ENCODE results near the gene SH3BGRL2.

The SH3BGRL2 gene

DNA sequence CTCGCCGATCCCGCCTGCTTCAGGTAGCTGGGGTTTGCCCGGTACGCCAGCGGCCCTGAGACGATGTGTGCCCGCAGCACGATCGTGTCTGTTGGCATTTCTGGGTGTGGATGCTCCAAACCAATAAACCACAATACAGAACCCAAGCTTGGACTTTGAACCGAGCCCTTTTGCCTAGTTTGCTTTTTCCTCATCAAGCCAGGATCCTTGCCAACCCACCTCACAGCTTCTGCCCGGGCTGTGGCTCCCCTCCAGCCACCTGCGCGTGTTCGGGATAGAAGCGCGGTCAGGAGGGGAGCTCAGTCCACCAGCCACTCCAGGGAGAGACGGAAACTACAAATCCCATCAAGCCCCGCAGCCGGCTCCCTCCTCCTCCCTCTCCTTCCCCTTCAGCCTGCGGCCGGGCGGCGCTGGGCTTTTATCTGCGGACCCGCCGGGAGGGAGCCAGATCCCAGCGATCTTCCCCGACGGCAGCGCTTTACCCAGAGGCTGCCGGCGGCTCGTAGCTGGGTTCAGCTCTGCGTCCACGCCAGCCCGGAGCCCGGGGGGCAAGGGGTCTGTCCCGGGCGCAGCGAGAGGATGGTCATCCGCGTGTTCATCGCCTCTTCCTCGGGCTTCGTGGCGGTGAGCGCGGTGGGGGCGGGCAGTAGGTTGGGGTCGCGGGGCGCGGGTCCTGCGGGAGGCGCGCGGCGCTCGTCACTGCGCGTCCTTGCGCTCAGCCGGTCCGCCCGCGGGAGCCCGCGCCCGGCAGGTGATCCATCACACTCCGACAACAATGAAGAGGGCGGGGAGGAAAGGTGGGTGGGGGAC is at the start of gene SH3BGRL2:
TSS of gene SH3BGRL2 (plus strand) at position 447 of the 810 bp plus-strand sequence. CDS start at position 580, 133 bp downstream.
- Histone ChIP-seq H3K9ac (ENCODE audit: low read length in 2 of 2) (peak within 1 kb of the TSS; percentile 14 to 64), H3K27ac (ENCODE audit: low read length) (no peak within 1 kb of the TSS), H3K4me3 (ENCODE audit: low read length in 2 of 2) (peak within 1 kb of the TSS; percentile 74 to 77), H3K27me3 (ENCODE audit: control insufficient read depth in 1 of 2, insufficient read depth in 2 of 2, low read length in 2 of 2) (no peaks in the 10 kb centered on the region), H3K36me3 (ENCODE audit: control insufficient read depth in 2 of 2, insufficient read depth in 2 of 2, low read length in 2 of 2) (no peaks in the 10 kb centered on the region), H3K9me3 (ENCODE audit: control insufficient read depth in 2 of 2, low read length in 2 of 2) (no peaks in the 10 kb centered on the region), H3K4me1 (ENCODE audit: control insufficient read depth, insufficient read depth, low read length) (peaks cover 6% of the 10 kb centered on the region)

DNA sequence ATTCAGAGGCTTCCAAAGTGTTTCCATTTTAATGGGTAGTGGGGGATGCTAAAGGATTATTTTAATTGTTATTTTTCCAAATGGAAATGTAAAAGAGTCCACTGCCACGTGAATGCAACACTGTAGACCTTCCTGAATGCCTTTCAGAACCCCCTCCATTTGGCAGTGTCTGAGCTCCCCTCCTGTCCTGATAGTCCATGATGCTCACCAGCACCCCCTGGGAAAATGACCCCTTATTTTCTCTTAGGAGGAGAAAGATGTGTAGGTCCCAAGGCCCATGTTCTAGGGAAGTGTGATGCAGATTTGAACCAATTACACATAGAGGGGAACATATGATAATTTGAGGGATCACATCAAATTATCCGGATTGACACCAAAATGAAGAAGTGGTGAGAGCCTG is 46.8 kb upstream of the SH3BGRL2 start:
- H3K27ac ChIP-seq (ENCODE audit: low read length): no peak overlapping the region

DNA sequence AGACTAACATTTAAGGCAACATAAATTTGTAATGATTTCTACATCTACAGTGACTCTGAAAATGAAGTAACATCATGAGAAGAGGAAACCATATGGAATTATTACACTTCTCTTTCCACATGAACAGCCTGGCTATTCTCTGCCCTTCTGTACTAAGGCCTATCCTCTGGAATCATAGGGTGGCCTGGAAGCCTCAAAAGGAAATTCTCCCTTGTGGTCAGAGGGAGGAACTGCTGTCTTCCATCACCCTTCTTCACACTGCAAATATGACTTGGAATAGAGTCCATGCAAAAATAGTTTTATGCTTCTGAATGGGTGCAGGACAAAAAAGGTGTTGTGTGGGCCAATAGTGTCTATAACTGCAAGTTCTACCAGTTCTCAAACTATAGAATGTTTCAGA is 44.6 kb upstream of the SH3BGRL2 start:
- no peaks in the 10 kb centered on the region for H3K9me3 ChIP-seq (ENCODE audit: control insufficient read depth in 2 of 2, low read length in 2 of 2)
- H3K27ac ChIP-seq (ENCODE audit: low read length): no peak overlapping the region
- H3K4me1 ChIP-seq (ENCODE audit: control insufficient read depth, insufficient read depth, low read length): no peaks in the 10 kb centered on the region
- no peak overlapping the region for H3K4me3 ChIP-seq (ENCODE audit: low read length in 2 of 2)
- H3K36me3 ChIP-seq (ENCODE audit: control insufficient read depth in 2 of 2, insufficient read depth in 2 of 2, low read length in 2 of 2): no peaks in the 10 kb centered on the region
- H3K9ac ChIP-seq (ENCODE audit: low read length in 2 of 2): no peak overlapping the region
- no peaks in the 10 kb centered on the region for H3K27me3 ChIP-seq (ENCODE audit: control insufficient read depth in 1 of 2, insufficient read depth in 2 of 2, low read length in 2 of 2)

More for the DNA sequence above, 46.8 kb upstream of the SH3BGRL2 start:
- no peaks in the 10 kb centered on the region for H3K4me1 ChIP-seq (ENCODE audit: control insufficient read depth, insufficient read depth, low read length)
- no peaks in the 10 kb centered on the region for H3K9me3 ChIP-seq (ENCODE audit: control insufficient read depth in 2 of 2, low read length in 2 of 2)
- no peak overlapping the region for H3K9ac ChIP-seq (ENCODE audit: low read length in 2 of 2)
- no peak overlapping the region for H3K4me3 ChIP-seq (ENCODE audit: low read length in 2 of 2)
- no peaks in the 10 kb centered on the region for H3K36me3 ChIP-seq (ENCODE audit: control insufficient read depth in 2 of 2, insufficient read depth in 2 of 2, low read length in 2 of 2)
- H3K27me3 ChIP-seq (ENCODE audit: control insufficient read depth in 1 of 2, insufficient read depth in 2 of 2, low read length in 2 of 2): no peaks in the 10 kb centered on the region

DNA sequence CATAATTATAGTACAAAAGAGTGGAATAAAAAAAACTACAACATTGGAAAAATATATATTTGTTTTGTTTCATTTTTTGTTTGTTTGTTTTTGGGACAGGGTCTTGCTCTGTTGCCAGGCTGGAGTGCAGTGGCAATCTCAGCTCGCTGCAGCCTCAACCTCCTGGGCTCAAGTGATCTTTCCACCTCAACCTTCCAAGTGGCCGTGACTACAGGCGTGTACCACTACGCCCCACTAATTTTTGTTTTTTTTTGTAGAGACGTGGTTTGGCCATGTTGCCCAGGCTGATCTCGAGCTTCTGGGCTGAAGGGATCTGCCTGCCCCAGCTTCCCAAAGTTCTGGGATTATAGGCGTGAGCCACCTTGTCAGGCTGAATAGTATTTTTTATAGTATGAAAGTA is 41.4 kb upstream of the SH3BGRL2 start:
- Histone ChIP-seq H3K9ac (ENCODE audit: low read length in 2 of 2) (no peak overlapping the region), H3K27me3 (ENCODE audit: control insufficient read depth in 1 of 2, insufficient read depth in 2 of 2, low read length in 2 of 2) (no peaks in the 10 kb centered on the region), H3K4me3 (ENCODE audit: low read length in 2 of 2) (no peak overlapping the region), H3K36me3 (ENCODE audit: control insufficient read depth in 2 of 2, insufficient read depth in 2 of 2, low read length in 2 of 2) (no peaks in the 10 kb centered on the region), H3K27ac (ENCODE audit: low read length) (no peak overlapping the region), H3K4me1 (ENCODE audit: control insufficient read depth, insufficient read depth, low read length) (no peaks in the 10 kb centered on the region), H3K9me3 (ENCODE audit: control insufficient read depth in 2 of 2, low read length in 2 of 2) (no peaks in the 10 kb centered on the region)

DNA sequence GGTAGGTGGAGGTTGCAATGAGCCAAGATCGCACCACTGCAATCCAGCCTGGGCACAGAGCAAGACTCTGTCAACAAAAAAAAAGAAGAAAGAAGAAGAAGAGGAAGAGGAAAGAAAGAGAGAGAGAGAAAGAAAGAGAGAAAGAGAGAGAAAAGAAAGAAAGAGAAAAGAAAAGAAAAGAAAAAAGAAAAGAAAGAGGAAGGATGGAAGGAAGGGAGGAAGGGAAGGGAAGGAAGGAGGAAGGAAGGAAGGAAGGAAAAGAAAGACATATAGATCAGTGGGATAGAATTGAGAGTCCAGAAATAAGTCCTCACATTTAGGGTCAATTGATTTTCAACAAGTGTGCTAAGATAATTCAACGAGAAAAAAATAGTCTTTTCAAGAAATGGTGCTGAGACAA is 34.0 kb upstream of the SH3BGRL2 start:
- H3K27me3 ChIP-seq (ENCODE audit: control insufficient read depth in 1 of 2, insufficient read depth in 2 of 2, low read length in 2 of 2): no peaks in the 10 kb centered on the region
- H3K27ac ChIP-seq (ENCODE audit: low read length): no peak overlapping the region
- H3K9ac ChIP-seq (ENCODE audit: low read length in 2 of 2): no peak overlapping the region
- H3K36me3 ChIP-seq (ENCODE audit: control insufficient read depth in 2 of 2, insufficient read depth in 2 of 2, low read length in 2 of 2): no peaks in the 10 kb centered on the region
- no peaks in the 10 kb centered on the region for H3K9me3 ChIP-seq (ENCODE audit: control insufficient read depth in 2 of 2, low read length in 2 of 2)
- H3K4me1 ChIP-seq (ENCODE audit: control insufficient read depth, insufficient read depth, low read length): no peaks in the 10 kb centered on the region
- no peak overlapping the region for H3K4me3 ChIP-seq (ENCODE audit: low read length in 2 of 2)

DNA sequence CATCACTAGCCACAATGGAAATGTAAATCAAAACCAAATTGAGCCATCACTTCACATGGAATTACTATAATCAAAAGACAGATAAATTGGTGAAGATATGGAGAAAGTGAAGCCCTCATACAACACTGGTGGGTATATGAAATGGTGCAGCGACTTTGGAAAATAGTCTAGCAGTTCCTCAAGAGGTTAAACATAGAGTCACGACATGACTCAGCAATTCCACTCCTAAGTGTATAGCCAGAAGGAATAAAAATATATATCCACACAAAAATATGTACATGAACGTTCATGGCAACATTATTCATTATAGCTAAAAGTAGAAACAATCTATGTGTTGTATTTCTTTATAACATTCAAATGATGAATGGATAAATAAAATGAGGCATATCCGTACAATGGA is 33.1 kb upstream of the SH3BGRL2 start:
- Histone ChIP-seq H3K27me3 (ENCODE audit: control insufficient read depth in 1 of 2, insufficient read depth in 2 of 2, low read length in 2 of 2) (no peaks in the 10 kb centered on the region), H3K36me3 (ENCODE audit: control insufficient read depth in 2 of 2, insufficient read depth in 2 of 2, low read length in 2 of 2) (no peaks in the 10 kb centered on the region), H3K4me3 (ENCODE audit: low read length in 2 of 2) (no peak overlapping the region), H3K4me1 (ENCODE audit: control insufficient read depth, insufficient read depth, low read length) (no peaks in the 10 kb centered on the region), H3K27ac (ENCODE audit: low read length) (no peak overlapping the region), H3K9me3 (ENCODE audit: control insufficient read depth in 2 of 2, low read length in 2 of 2) (no peaks in the 10 kb centered on the region), H3K9ac (ENCODE audit: low read length in 2 of 2) (no peak overlapping the region)

DNA sequence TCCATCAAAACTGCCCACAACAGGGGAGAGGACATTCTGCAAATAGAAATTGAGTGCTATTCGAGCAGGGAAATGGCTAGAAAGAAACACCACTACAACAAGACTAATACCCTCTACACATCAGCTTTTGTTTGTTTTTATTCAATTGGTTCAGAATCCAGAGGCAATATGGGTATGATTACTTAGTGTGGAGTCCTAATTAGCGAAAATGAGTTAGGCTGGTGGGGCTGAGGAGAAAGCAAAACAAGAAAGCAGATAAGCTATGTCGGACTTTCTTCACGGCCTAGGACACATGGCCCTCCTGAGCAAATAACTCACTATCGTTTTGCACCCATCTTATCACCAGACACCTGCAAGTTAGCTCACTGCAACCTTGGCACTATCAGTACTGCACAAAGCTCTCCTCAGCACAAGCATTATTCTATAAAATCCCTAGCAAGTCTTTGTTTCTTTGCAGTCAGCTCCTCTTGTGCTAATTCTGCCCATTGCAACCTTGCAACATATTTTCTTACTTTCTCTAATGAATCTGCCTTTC is 31.3 kb upstream of the SH3BGRL2 start:
- H3K9me3 ChIP-seq (ENCODE audit: control insufficient read depth in 2 of 2, low read length in 2 of 2): no peaks in the 10 kb centered on the region
- no peak overlapping the region for H3K27ac ChIP-seq (ENCODE audit: low read length)
- H3K4me3 ChIP-seq (ENCODE audit: low read length in 2 of 2): no peak overlapping the region
- no peaks in the 10 kb centered on the region for H3K4me1 ChIP-seq (ENCODE audit: control insufficient read depth, insufficient read depth, low read length)
- H3K36me3 ChIP-seq (ENCODE audit: control insufficient read depth in 2 of 2, insufficient read depth in 2 of 2, low read length in 2 of 2): no peaks in the 10 kb centered on the region
- no peaks in the 10 kb centered on the region for H3K27me3 ChIP-seq (ENCODE audit: control insufficient read depth in 1 of 2, insufficient read depth in 2 of 2, low read length in 2 of 2)
- H3K9ac ChIP-seq (ENCODE audit: low read length in 2 of 2): no peak overlapping the region

DNA sequence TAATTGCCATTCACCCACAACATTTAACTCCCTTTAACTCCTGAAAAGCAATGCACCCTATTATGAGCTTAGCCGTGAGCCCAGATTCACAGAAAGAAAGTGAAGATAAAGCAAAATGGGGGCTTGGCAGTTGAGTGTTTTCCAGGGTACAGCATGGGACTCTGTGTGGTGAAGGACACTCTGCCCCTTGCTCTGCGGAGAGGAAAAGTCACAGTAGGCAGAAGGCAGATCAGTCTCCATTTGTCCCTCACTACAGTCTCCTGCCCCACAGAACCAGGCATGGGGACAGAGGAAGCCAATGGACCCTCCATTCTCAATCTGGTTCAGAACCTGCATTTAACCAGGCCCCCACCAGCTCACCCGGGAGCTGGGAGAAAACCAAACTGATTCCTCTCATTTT is 30.8 kb upstream of the SH3BGRL2 start:
- Histone ChIP-seq H3K9ac (ENCODE audit: low read length in 2 of 2) (no peak overlapping the region), H3K27ac (ENCODE audit: low read length) (no peak overlapping the region), H3K4me3 (ENCODE audit: low read length in 2 of 2) (no peak overlapping the region), H3K27me3 (ENCODE audit: control insufficient read depth in 1 of 2, insufficient read depth in 2 of 2, low read length in 2 of 2) (no peaks in the 10 kb centered on the region), H3K36me3 (ENCODE audit: control insufficient read depth in 2 of 2, insufficient read depth in 2 of 2, low read length in 2 of 2) (no peaks in the 10 kb centered on the region), H3K4me1 (ENCODE audit: control insufficient read depth, insufficient read depth, low read length) (no peaks in the 10 kb centered on the region), H3K9me3 (ENCODE audit: control insufficient read depth in 2 of 2, low read length in 2 of 2) (no peaks in the 10 kb centered on the region)

DNA sequence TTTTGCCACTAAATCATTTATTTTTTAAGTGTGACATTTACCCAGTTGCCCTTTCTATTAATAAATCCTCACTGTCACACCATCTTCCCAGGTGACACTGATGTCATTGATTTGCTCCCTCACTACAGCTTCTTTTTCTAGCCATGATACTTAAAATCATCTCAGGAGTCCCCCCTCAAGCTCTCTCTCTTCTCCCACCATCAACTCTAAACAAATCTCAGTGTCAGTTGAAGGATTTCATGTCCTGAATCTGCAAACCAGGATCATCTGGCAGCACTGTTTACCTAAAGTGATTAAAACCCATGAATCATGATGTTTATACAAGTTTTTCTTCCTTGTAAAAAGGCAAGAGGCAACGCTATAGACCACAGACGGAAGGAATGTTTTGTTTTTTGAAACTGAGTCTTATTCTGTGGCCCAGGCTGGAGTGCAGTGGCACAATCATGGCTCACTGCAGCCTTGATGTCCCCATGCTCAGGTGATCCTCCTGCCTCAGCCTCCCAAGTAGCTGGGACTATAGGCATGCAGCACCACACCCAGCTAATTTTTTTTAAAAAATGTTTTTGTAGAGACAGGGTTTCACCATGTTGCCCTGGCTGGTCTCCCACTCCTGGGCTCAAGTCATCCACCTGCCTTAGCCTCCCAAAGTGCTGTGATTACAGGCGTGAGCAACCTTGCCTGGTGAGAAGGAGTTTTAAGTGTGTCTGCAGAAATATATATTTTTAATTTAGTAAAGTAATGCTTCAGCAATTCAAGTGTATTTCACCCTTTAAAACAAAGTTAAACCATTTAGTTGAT is 30.1 kb upstream of the SH3BGRL2 start:
- Histone ChIP-seq H3K36me3 (ENCODE audit: control insufficient read depth in 2 of 2, insufficient read depth in 2 of 2, low read length in 2 of 2) (no peaks in the 10 kb centered on the region), H3K4me1 (ENCODE audit: control insufficient read depth, insufficient read depth, low read length) (no peaks in the 10 kb centered on the region), H3K9me3 (ENCODE audit: control insufficient read depth in 2 of 2, low read length in 2 of 2) (no peaks in the 10 kb centered on the region), H3K4me3 (ENCODE audit: low read length in 2 of 2) (no peak overlapping the region), H3K27me3 (ENCODE audit: control insufficient read depth in 1 of 2, insufficient read depth in 2 of 2, low read length in 2 of 2) (no peaks in the 10 kb centered on the region), H3K9ac (ENCODE audit: low read length in 2 of 2) (no peak overlapping the region), H3K27ac (ENCODE audit: low read length) (no peak overlapping the region)

DNA sequence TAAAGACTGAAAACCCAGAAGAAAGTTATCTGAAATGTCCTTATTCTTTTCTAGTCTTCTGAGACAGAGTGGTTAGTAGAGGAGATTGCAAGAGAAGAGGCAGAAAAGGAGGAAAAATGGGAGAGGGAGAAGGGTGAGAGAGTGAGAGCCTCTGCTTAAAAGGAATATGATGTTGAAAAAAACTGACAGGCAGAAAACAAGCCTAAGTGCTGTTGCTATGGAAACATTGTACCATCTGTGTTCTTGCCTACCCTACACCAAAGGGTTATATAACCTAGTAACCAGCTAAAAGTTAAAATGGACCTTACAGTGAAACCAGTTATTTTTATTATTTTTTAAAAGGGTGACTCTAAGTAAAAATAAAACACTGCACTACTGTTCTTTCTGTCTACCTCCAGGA is 28.3 kb upstream of the SH3BGRL2 start:
- Histone ChIP-seq H3K36me3 (ENCODE audit: control insufficient read depth in 2 of 2, insufficient read depth in 2 of 2, low read length in 2 of 2) (no peaks in the 10 kb centered on the region), H3K27ac (ENCODE audit: low read length) (no peak overlapping the region), H3K27me3 (ENCODE audit: control insufficient read depth in 1 of 2, insufficient read depth in 2 of 2, low read length in 2 of 2) (no peaks in the 10 kb centered on the region), H3K9me3 (ENCODE audit: control insufficient read depth in 2 of 2, low read length in 2 of 2) (no peaks in the 10 kb centered on the region), H3K4me1 (ENCODE audit: control insufficient read depth, insufficient read depth, low read length) (no peaks in the 10 kb centered on the region), H3K4me3 (ENCODE audit: low read length in 2 of 2) (no peak overlapping the region), H3K9ac (ENCODE audit: low read length in 2 of 2) (no peak overlapping the region)

Data from stomach smooth muscle (tissue), 2 donors.